GM13977 (cell line): ENCODE data around the gene ARMH2.

ENCODE experiments used
- DNase-seq: peaks from one replicate; pipeline ENCODE4 v3.0.0; 2012; ENCODE audit warnings: low spot score
- CTCF ChIP-seq: IDR thresholded peaks from 2 replicates; pipeline ENCODE4 v1.5.1; 2012; ENCODE audit warnings: mild to moderate bottlenecking, control low read depth; ENCODE audit not compliant: insufficient read depth; ENCODE audit errors: extremely low read depth, missing control alignments
- in situ Hi-C: fragments of 300-500 bp; cut with MboI; formaldehyde crosslinking; loops from one replicate; pipeline ENCODE4 v1.12.0; 2022; ENCODE audit warnings: low sequenced_read_pairs, low pct_unique_long_range_greater_than_20kb, mixed read lengths, inconsistent platforms; ENCODE audit not compliant: unreplicated experiment

The ARMH2 gene

GRCh38 chr6:24802271-24803059 lies 3.7 kb upstream of the ARMH2 start:
- in situ Hi-C loops: no loop called here
- no peak for TF ChIP-seq CTCF
- DNase-seq: no peak

- no peak for TF ChIP-seq CTCF
- in situ Hi-C loops: no loop called here
- no peak for DNase-seq
Measured at GRCh38 chr6:24799541-24799915, 811 bp upstream of the ARMH2 start.

GRCh38 chr6:24797596-24798216 lies 1.0 kb downstream of the ARMH2 start:
- in situ Hi-C loops: no loop called here
- DNase-seq: no peak
- no peak for TF ChIP-seq CTCF

GRCh38 chr6:24796616-24797290 lies 2.0 kb downstream of the ARMH2 start:
- in situ Hi-C loops: no loop called here
- no peak for DNase-seq
- TF ChIP-seq CTCF: no peak

GRCh38 chr6:24795106-24795505 lies 3.6 kb downstream of the ARMH2 start:
- no peak for DNase-seq
- no peak for TF ChIP-seq CTCF
- in situ Hi-C loops: no loop called here

- TF ChIP-seq CTCF: no peak
- in situ Hi-C loops: no loop called here
- DNase-seq: no peak
Measured at GRCh38 chr6:24788031-24788665, 10.6 kb downstream of the ARMH2 start.
